ENCODE data around the gene FOXN1.
"Not testable (repeated sequence)": the region's sequence is repeated elsewhere in the genome, so short reads cannot be mapped to it uniquely, and the experiment has no call there.

Gene FOXN1

GRCh38 chr17:28549236-28550132, 43.3 kb downstream of the FOXN1 start:
- no peak for DNase-seq

- DNase-seq = no peak
Observed at GRCh38 chr17:28550858-28551257, 44.7 kb downstream of the FOXN1 start.

- no peak for DNase-seq
Observed at GRCh38 chr17:28551421-28552175, 45.5 kb downstream of the FOXN1 start.

GRCh38 chr17:28552176-28552999, 46.2 kb downstream of the FOXN1 start, which contains the start of gene UNC119:
TSS of gene UNC119 (minus strand) at chr17:28552624. CDS start at chr17:28552557, 67 bp downstream.
- DNase-seq = peak; percentile 40 to 67

GRCh38 chr17:28553000-28553505, 46.9 kb downstream of the FOXN1 start:
- DNase-seq = no peak

GRCh38 chr17:28554565-28554964, 48.4 kb downstream of the FOXN1 start:
- no peak for DNase-seq

GRCh38 chr17:28555022-28555421, 48.9 kb downstream of the FOXN1 start:
- DNase-seq = no peak

GRCh38 chr17:28563475-28563874, 57.3 kb downstream of the FOXN1 start:
- no peak for DNase-seq

- no peak for DNase-seq
Observed at GRCh38 chr17:28567604-28568003, 61.5 kb downstream of the FOXN1 start.

- DNase-seq = no peak
Observed at GRCh38 chr17:28569446-28569845, 63.3 kb downstream of the FOXN1 start.

GRCh38 chr17:28570716-28571360, 64.7 kb downstream of the FOXN1 start:
- DNase-seq = no peak

GRCh38 chr17:28571361-28572122, 65.4 kb downstream of the FOXN1 start, which contains the start of gene PIGS:
TSS of gene PIGS (minus strand) at chr17:28571524. CDS start at chr17:28571496, 28 bp downstream.
- peak; percentile 53 to 91 for DNase-seq

GRCh38 chr17:28572259-28573039, 66.3 kb downstream of the FOXN1 start:
- DNase-seq = no peak

- no peak for DNase-seq
Observed at GRCh38 chr17:28573040-28573380, 66.9 kb downstream of the FOXN1 start.

- DNase-seq = no peak
Observed at GRCh38 chr17:28573521-28573920, 67.4 kb downstream of the FOXN1 start.

GRCh38 chr17:28573966-28574480, 67.9 kb downstream of the FOXN1 start:
- DNase-seq = no peak

GRCh38 chr17:28574526-28574925, 68.4 kb downstream of the FOXN1 start:
- no peak for DNase-seq

- DNase-seq = no peak
Observed at GRCh38 chr17:28575126-28575795, 69.1 kb downstream of the FOXN1 start.

- DNase-seq = not testable (repeated sequence)
Observed at GRCh38 chr17:28576016-28576415, 69.9 kb downstream of the FOXN1 start.
